ENCODE measurements around the gene DDX1. TPM values are rescaled to one million over a fixed set of nuclear protein-coding genes. Genes with fewer than 3 reads are reported as not detected.

The DDX1 gene
- total RNA-seq, 1 experiment from 2014 or later: 62.6 TPM

- ATAC-seq (no peak), DNase-seq (no peak)
- no peaks in the 10 kb centered on the region for H3K4me1 ChIP-seq (ENCODE audit: insufficient read depth, low read length)
- no peaks in the 10 kb centered on the region; the same call in 1 of the 2 replicates for H4K20me1 ChIP-seq (ENCODE audit: low read length)
- intact Hi-C loops (cut with micrococcal nuclease): no loop called here
- no peaks in the 10 kb centered on the region for H3K79me2 ChIP-seq (ENCODE audit: low read length)
- ChIA-PET POLR2A (ENCODE audit: unreplicated experiment) (no interaction called here), CTCF (no interaction called here)
- H3K9me3 ChIP-seq (ENCODE audit: low read length): no peaks in the 10 kb centered on the region
- H3K27me3 ChIP-seq (ENCODE audit: low read length): no peaks in the 10 kb centered on the region
- no peaks in the 10 kb centered on the region for H3F3A ChIP-seq (ENCODE audit: low read length, unreplicated experiment)
- TF ChIP-seq EZH2phosphoT487 (IDR thresholded peaks at IDR 0.05; ENCODE audit: borderline replicate concordance, low read length): no peak
- no peak for TF ChIP-seq EZH2 (IDR thresholded peaks at IDR 0.05; ENCODE audit: low read length, unreplicated experiment)
- TF ChIP-seq CTCF (conservative IDR thresholded peaks at IDR 0.05; ENCODE audit: low read depth, low read length): no peak
- no peaks in the 10 kb centered on the region for H3K9me2 ChIP-seq (replicated peaks; ENCODE audit: low read length)
- no peak overlapping the region for H3K9ac ChIP-seq (ENCODE audit: low read length)
- no peak overlapping the region for H2AFZ ChIP-seq (ENCODE audit: low read length)
- H3K4me3 ChIP-seq (ENCODE audit: low read length): no peak overlapping the region
- BruUV-seq (replicated peaks): no TSS peak
- no peak overlapping the region for H3K4me2 ChIP-seq (ENCODE audit: low read length)
- H3K27ac ChIP-seq (ENCODE audit: low read length): no peak overlapping the region
- H3K36me3 ChIP-seq (ENCODE audit: low read depth, low read length): peaks cover 61% of the 10 kb centered on the region
Observed at GRCh38 chr2:15619510-15619909, 27.8 kb downstream of the DDX1 start.

- H3K9ac ChIP-seq (ENCODE audit: low read length): no peak overlapping the region
- no peak overlapping the region for H3K4me3 ChIP-seq (ENCODE audit: low read length)
- H3F3A ChIP-seq (ENCODE audit: low read length, unreplicated experiment): no peaks in the 10 kb centered on the region
- ChIA-PET CTCF (no interaction called here), POLR2A (ENCODE audit: unreplicated experiment) (no interaction called here)
- H3K4me2 ChIP-seq (ENCODE audit: low read length): no peak overlapping the region
- no peak overlapping the region for H3K27ac ChIP-seq (ENCODE audit: low read length)
- ATAC-seq (no peak), DNase-seq (no peak)
- no peaks in the 10 kb centered on the region; the same call in 1 of the 2 replicates for H4K20me1 ChIP-seq (ENCODE audit: low read length)
- no peaks in the 10 kb centered on the region for H3K9me2 ChIP-seq (replicated peaks; ENCODE audit: low read length)
- H3K36me3 ChIP-seq (ENCODE audit: low read depth, low read length): peaks cover 65% of the 10 kb centered on the region
- no peaks in the 10 kb centered on the region for H3K4me1 ChIP-seq (ENCODE audit: insufficient read depth, low read length)
- no peak overlapping the region for H2AFZ ChIP-seq (ENCODE audit: low read length)
- intact Hi-C loops (cut with micrococcal nuclease): no loop called here
- TF ChIP-seq CTCF (conservative IDR thresholded peaks at IDR 0.05; ENCODE audit: low read depth, low read length): no peak
- no peak for TF ChIP-seq EZH2 (IDR thresholded peaks at IDR 0.05; ENCODE audit: low read length, unreplicated experiment)
- TF ChIP-seq EZH2phosphoT487 (IDR thresholded peaks at IDR 0.05; ENCODE audit: borderline replicate concordance, low read length): no peak
- no TSS peak for BruUV-seq (replicated peaks)
- H3K79me2 ChIP-seq (ENCODE audit: low read length): no peaks in the 10 kb centered on the region
- no peaks in the 10 kb centered on the region for H3K27me3 ChIP-seq (ENCODE audit: low read length)
- H3K9me3 ChIP-seq (ENCODE audit: low read length): no peaks in the 10 kb centered on the region
Observed at GRCh38 chr2:15619938-15620337, 28.3 kb downstream of the DDX1 start.

- no TSS peak for BruUV-seq (replicated peaks)
- CTCF ChIA-PET: no interaction called here
- H4K20me1 ChIP-seq (ENCODE audit: low read length): no peaks in the 10 kb centered on the region
Observed at GRCh38 chr2:15620340-15620739, 28.7 kb downstream of the DDX1 start.

More at GRCh38 chr2:15620340-15620739, 28.7 kb downstream of the DDX1 start:
- Histone ChIP-seq H2AFZ (ENCODE audit: low read length) (no peak overlapping the region), H3K4me1 (ENCODE audit: insufficient read depth, low read length) (no peaks in the 10 kb centered on the region), H3K9me3 (ENCODE audit: low read length) (no peaks in the 10 kb centered on the region), H3K4me3 (ENCODE audit: low read length) (no peak overlapping the region), H3K27me3 (ENCODE audit: low read length) (no peaks in the 10 kb centered on the region), H3K79me2 (ENCODE audit: low read length) (no peaks in the 10 kb centered on the region), H3K36me3 (ENCODE audit: low read depth, low read length) (peaks cover 67% of the 10 kb centered on the region), H3K27ac (ENCODE audit: low read length) (no peak overlapping the region), H3K4me2 (ENCODE audit: low read length) (no peak overlapping the region), H3K9ac (ENCODE audit: low read length) (no peak overlapping the region), H3K9me2 (replicated peaks; ENCODE audit: low read length) (no peaks in the 10 kb centered on the region), H3F3A (ENCODE audit: low read length, unreplicated experiment) (no peaks in the 10 kb centered on the region)
- TF ChIP-seq CTCF (conservative IDR thresholded peaks at IDR 0.05; ENCODE audit: low read depth, low read length) (no peak), EZH2 (IDR thresholded peaks at IDR 0.05; ENCODE audit: low read length, unreplicated experiment) (no peak), EZH2phosphoT487 (IDR thresholded peaks at IDR 0.05; ENCODE audit: borderline replicate concordance, low read length) (no peak)
- ATAC-seq (no peak), DNase-seq (no peak)
- intact Hi-C loops (cut with micrococcal nuclease): no loop called here
- POLR2A ChIA-PET (ENCODE audit: unreplicated experiment): no interaction called here
